Suppressor macrophage treated with lipopolysaccharide for 4 hours (primary cell): ENCODE measurements around the gene ADM5.
A peak's percentile ranks its signal among the peaks of the same experiment; 100 is the strongest.

Experiments used
- DNase-seq: peaks from one replicate; pipeline ENCODE4 v3.0.0-alpha.2; 2020

ADM5 gene

DNA sequence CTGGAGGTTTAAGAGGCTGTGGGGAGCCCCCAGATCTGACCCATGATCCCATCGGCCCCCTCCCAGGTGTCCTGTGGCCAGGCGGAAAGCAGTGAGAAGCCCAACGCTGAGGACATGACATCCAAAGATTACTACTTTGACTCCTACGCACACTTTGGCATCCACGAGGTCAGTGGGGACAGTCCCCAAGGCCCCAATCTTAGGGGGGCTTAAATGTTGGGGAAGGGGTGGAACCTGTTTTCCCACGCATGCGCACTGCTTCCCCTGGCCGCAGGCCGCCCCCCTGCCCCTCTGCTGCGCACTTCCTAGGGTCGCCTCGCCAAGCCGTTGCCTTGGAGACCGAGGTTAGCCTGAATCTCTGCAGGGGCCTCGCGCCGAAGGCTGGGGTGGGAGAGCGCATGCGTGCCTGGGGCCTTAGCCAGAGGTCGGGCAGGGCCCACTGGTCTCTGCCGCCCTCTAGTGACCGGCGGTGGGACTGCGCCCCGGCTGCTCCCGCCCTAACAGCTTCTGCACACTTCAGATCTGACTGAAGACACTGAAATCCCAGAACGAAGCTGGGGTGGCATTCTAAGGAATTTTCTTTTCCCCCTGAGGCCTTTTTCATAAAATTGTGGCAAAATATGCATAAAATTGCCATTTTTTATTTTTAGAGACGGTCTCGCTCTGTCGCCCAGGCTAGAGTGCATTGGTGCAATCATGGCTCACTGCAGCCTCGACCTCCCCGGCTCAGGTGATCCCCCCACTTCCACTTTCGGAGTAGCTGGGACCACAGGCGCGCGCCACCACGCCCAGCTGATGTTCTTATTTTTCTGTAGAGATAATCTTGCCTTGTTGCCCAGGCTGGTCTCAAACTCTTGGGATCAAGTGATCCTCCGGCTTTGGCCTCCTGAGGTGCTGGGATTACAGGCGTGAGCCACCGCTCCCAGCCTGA lies 8.7 kb upstream of the ADM5 start:
- DNase-seq = peak; percentile 95

- DNase-seq = no peak
These were observed 7.6 kb upstream of the ADM5 start for GRCh38 chr19:49681830-49682229.

DNA sequence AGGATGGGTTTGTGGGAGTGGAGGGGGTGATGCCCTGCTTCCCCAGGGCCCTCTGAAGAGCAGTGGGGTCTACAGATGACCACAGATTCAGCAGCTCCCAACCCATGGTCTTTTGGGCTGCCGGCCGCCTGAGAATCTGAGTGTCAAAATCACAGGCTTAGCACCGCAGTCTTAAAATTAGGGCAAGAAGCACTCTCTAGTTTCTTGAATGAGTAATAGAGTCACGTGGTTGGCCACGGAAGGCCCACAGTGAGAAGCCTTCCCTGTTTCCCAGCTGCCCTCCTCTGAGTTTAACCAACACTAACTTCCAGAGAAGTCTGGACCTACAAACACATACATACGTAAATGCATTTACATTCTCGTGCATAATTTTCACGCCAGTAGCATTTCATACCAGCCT lies 7.1 kb upstream of the ADM5 start:
- DNase-seq = no peak

DNA sequence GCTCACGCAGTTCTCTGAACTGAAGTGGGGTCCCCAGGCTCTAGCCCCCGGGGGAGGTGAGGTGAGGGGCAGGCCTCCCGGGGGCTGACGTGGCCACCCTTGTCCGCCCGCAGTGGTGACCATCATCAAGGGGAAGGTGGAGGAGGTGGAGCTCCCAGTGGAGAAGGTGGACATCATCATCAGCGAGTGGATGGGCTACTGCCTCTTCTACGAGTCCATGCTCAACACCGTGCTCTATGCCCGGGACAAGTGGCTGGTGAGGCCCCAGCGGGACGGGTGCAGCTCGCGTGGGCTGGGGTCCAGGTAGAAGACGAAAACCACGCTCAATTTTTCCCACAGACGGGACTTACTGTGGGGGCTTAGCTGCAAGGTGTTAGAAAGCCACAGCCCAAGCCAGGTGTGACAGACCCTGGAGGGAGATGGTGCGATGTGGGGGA lies 5.6 kb upstream of the ADM5 start:
- no peak for DNase-seq

DNA sequence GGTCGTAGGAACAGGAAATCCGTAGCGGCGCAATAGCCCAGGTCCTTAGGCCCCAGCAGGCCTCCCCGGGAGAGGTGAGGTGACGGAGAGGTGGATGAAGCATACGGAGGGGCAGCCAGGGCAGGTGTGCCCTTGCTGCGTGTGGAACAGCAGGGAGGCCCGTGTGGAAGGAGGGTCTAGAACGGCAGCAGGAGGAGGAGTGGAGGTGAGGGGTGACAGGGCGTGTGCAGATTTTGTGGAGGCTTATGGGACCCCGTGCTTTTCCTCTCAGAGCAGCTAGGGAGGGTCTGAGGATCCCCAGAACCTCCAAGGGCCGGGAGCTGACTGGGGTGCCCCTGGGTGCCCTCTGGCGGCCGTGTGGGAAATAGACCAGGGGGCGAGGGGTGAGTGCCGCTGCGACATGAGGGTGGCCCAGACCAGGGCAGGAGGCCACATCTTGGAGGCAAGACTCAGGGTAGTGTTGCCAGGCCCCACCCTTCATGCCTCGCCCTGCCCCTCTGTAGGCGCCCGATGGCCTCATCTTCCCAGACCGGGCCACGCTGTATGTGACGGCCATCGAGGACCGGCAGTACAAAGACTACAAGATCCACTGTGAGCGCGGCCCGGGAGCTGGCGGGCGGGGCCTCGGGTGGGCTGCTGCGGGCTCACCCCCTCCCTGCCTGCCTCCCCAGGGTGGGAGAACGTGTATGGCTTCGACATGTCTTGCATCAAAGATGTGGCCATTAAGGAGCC lies 5.0 kb upstream of the ADM5 start:
- no peak for DNase-seq

- DNase-seq = no peak
These were observed 4.3 kb upstream of the ADM5 start for GRCh38 chr19:49684983-49685553.

DNA sequence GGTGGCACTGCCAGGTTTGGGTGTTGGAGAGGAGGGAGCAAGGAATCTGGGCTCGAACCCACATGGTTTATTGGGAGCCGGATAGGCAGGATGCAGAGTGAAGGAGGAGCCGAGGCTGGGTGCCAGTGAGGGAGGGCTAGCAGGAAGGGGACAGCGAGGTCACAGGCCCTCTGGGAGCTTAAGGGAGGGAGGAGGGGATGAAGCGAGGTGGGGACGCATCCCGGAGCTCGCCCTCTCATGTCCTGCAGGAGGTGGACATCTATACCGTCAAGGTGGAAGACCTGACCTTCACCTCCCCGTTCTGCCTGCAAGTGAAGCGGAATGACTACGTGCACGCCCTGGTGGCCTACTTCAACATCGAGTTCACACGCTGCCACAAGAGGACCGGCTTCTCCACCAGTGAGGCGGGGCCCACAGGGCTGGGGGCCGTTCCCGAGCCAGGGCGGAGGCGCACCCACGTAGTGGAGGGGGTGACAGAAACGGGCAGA lies 3.5 kb upstream of the ADM5 start:
- DNase-seq = no peak

- DNase-seq = no peak
These were observed 2.8 kb upstream of the ADM5 start for GRCh38 chr19:49686503-49687088.

DNA sequence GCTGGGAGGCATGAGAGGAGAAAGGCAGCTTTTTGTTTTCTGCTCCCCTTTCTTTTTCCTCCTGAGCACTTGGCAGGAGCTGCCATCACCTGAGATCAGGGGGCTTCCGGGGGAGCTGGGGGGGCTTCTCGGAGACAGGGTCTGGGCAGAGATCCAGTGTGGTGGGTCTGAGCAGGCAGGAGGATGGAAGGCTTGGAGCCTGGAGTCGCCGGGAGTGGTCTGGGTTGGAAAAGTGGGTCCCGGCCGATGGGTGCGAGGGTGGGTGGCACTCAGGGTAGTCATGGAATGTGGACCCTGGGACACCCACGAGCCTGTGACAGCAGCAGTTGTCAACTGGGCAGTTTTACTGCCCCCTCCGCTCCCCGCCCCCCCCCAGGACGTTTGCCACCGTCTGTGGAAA lies 2.2 kb upstream of the ADM5 start:
- DNase-seq = no peak

DNA sequence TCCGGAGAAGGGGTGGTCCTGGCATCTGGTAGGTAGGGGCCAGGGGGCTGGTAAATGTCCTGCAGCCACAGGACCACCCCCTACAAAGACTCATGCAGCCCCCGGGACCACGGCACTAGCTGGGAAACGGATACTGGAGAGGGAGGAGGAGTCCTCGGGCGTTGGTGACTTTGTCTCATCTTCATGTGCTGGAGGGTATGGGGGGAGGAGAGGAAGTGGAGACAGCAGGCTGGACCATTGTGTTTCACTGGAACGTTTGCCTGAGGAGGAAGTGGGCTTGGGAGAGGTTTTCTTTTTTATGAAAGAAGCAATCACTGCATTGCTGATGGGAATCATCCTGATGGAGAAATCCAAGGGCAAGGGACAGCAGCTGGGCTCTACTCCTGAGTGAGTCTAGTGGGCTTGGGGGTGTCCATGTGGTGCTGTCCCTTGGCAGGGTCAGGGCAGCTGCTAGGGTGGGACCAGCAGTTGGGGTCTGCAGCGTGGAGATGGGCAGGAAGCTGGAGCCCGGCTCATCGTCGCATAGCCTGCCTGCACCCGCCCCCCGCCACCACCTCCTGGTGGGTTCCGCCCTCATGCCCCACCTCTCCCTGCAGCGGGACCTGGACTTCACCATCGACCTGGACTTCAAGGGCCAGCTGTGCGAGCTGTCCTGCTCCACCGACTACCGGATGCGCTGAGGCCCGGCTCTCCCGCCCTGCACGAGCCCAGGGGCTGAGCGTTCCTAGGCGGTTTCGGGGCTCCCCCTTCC lies 1.7 kb upstream of the ADM5 start:
- peak; percentile 46 for DNase-seq

GRCh38 chr19:49688531-49689132 lies 762 bp upstream of the ADM5 start:
- no peak for DNase-seq

DNA sequence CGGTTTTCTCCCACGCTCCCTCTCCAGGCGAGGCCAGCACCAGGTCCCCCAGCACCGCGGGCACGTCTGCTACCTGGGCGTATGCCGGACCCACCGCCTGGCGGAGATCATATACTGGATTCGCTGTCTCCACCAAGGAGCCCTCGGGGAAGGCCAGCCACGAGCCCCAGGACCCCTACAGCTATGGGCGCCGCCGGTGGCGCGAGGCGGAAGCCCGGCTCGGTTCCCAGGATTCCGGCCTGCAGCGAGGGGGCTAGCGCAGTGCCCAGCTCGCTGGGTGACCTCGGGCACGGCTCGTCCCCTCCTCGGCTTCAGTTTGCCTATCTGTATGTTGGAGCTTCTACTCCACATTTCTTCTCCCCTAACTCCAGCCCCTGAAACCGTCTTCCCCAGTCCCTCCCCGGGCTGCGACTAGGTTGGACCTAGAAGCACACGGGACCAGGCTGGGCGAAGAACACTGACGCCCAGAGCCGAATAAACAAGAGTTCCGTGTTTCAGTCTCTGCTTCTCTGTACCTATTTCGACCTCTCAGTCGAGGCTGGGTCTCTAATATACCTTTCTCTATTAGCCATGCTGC lies 773 bp downstream of the ADM5 start:
- no peak for DNase-seq

DNA sequence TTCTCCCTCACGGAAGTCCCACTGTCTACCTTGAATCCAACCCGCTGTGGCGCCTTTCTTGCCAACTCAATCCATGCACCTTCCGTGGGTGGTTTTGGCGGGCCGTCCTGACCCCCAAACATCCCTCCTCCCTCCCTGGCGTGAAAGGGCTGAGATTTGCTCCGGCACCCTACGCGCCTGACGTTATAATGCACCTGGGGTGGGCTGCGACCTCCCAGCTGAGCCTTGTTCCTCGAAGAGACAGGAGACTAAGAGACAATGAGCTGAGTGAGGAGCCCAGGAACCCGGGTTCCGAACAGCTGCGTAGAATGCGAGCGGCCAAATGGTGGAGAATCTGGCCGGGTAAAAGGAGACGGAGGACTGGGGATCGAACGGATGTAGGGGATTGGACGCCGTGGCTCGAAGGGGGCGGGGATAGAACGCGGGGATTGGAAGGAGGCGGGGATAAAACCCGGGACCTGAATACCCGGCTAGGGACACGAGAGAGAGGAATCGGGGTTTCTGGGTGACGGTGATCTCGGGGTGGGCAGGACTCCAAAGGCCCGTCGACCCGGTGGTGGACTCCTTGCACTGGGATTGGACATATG lies 1.4 kb downstream of the ADM5 start, which contains the start of gene CPT1C:
CPT1C (plus strand) TSS at position 461 of the 587 bp plus-strand sequence. CDS start 1,137 bp downstream, outside the sequence.
- peak; percentile 17 for DNase-seq

DNA sequence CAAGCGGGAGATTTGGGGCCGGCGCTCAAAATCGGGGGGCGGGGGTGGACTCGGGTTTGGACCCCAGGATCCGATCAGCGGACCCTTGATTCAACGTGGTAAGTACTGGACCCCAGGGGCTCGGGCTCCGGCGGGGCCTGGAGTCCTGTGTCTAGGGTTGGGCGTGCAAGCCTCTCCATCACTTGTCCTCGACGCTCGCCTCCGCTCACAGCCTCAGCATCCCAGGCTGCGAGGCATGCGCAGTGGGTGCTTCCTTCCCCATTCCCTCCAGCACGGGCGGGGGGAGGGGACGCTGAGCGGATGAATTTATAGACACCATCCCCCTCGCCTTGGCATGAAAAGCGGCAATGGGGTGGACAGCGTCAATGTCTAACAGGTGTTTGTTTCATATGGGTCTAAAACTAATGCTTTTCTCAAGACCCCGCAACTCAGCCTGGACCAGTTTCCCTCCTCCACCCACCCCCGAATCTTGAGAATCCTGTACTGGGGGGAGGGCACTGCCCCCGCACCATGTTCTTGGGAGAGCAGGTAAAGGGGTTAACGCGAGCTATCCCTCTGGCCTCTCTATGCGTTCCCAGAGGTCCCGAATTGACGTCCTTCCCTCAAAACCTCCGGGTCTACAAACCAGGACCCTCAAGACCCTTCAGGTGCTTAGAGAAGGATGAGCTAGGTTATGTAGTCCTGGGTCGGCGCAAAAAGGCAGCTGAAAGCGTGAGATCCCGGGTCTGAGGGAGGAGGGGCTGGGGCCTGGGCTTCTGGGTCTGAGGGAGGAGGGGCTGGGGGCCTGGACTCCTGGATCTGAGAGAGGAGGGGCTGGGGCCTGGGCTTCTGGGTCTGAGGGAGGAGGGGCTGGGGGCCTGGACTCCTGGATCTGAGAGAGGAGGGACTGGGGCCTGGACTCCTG lies 2.1 kb downstream of the ADM5 start:
- peak; percentile 14 for DNase-seq

DNA sequence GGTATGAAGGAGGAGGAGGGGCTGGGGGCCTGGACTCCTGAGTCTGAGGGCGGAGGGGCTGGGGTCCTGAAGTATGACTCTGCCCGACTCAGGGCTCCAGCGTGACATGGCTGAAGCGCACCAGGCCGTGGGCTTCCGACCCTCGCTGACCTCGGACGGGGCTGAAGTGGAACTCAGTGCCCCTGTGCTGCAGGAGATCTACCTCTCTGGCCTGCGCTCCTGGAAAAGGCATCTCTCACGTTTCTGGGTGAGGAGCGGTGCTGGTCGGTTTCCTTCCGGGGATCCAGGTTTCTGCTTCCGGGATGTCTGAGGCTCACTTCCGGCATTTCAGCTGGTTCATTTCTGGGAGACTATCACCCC lies 2.7 kb downstream of the ADM5 start:
- no peak for DNase-seq

GRCh38 chr19:49696115-49696514 lies 6.7 kb downstream of the ADM5 start:
- no peak for DNase-seq

DNA sequence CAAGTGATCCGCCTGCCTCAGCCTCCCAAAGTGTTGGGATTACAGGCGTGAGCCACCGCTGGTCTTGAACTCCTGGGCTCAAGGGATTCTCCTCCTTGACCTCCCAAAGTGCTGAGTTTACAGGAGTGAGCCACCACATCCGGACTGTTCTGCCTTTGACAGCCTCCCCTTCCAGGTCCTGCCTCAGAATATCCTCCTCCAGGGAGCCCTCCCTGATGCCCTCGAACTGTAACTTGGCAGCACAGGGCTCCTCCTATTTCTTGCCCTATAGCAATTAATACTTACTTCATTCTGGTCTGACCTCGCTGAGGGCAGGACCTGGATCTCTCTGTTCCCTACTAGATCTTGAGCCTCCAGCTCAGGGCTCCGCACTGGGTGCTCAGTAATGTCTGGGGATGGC lies 7.5 kb downstream of the ADM5 start:
- no peak for DNase-seq

DNA sequence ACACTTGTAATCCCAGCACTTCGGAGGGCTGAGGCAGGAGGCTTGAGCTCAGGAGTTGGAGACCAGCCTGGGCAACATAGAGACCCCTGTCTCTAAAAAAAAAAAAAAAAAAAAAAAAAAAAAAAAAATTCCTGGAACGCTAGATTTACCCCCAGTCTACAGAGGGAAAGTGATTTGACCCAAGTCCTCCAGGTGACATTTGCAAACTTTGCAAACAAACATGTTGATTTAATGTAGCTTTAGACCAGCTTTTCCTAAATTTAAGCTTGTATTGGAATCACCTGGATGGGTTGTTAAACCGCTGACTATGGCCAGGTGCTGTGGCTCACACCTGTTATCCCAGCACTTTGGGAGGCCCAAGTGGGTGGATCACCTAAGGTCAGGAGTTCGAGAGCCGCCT lies 10.0 kb downstream of the ADM5 start:
- no peak for DNase-seq

GRCh38 chr19:49700563-49700962 lies 11.2 kb downstream of the ADM5 start:
- DNase-seq = no peak

DNA sequence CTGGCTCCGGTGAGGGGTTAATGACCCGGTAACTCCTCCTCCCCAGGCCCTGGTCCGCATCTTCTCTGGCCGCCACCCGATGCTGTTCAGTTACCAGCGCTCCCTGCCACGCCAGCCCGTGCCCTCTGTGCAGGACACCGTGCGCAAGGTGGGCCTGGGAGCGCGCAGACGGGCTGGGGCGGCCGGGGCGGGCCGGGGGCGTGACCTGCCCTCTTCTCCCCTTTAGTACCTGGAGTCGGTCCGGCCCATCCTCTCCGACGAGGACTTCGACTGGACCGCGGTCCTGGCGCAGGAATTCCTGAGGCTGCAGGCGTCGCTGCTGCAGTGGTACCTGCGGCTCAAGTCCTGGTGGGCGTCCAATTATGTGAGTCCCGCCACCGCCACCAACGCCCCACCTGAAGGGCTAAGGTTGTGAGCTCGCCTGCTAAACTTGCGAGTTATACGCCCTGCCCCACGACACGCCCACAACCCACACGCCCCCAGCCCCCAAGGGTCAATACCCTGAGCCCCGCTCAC lies 11.9 kb downstream of the ADM5 start:
- no peak for DNase-seq
